Prostate gland (tissue), 2 donors: ENCODE results near the gene RAB4B. TPM values are rescaled to one million over a fixed set of nuclear protein-coding genes. Genes with fewer than 3 reads are reported as not detected.

ENCODE experiments used
- DNase-seq: peaks from one replicate; pipeline ENCODE4 v3.0.0-alpha.2; 2019; ENCODE audit warnings: low spot score
- H3K27ac ChIP-seq, 2 donors: fragments of 200-600 bp; sonication (generic); 2 replicates each; pipeline ENCODE4 v1.5.1; 2017 to 2019
- H3K27me3 ChIP-seq: fragments of 200-600 bp; sonication (generic); replicated peaks from 2 replicates; pipeline ENCODE4 v1.5.1; 2019; ENCODE audit not compliant: insufficient read depth
- H3K36me3 ChIP-seq, 2 donors: fragments of 200-600 bp; sonication (generic); 1 replicate in 1 of 2; 2 replicates in 1 of 2; pipeline versions ENCODE4 v1.5.1 to v1.8.1; 2017 to 2019
- H3K4me1 ChIP-seq: fragments of 200-600 bp; sonication (generic); replicated peaks from 2 replicates; pipeline ENCODE4 v1.5.1; 2019
- H3K4me3 ChIP-seq, 2 donors: fragments of 200-600 bp; sonication (generic); 2 replicates each; pipeline ENCODE4 v1.5.1; 2017 to 2019
- H3K9me3 ChIP-seq: fragments of 200-600 bp; sonication (generic); 2 replicates; pipeline ENCODE4 v1.5.1; 2017
- POLR2A ChIP-seq: fragments of 450-650 bp; IDR thresholded peaks from one replicate; pipeline ENCODE4 v1.6.1; 2016; ENCODE audit warnings: antibody characterized with exemption, mild to moderate bottlenecking
- POLR2AphosphoS5 ChIP-seq: sonication (generic); formaldehyde crosslinking; IDR thresholded peaks from one replicate; pipeline ENCODE4 v1.6.1; 2017; ENCODE audit warnings: antibody characterized with exemption
- WGBS: methylation state at CpG from one replicate; pipeline ENCODE4 v1.1.5; 2018; 5-methylcytosine and 5-hydroxymethylcytosine counted together
- intact Hi-C: fragments of 100-400 bp; cut with DNase I; formaldehyde crosslinking; loops from one replicate; pipeline ENCODE4 v1.14.2; 2022
- total RNA-seq, 2 donors: library from RNA; depleted of rRNA; stranded (reverse); fragments of >200 nt; gene quantifications; one replicate each; pipeline ENCODE4 v1.1.0, GENCODE V29; 2016
- TF ChIP-seq, protein P1 (sequence below), 4 experiments: fragments of 200-600 bp in 2 of 4; fragments of 450-650 bp in 2 of 4; sonication (generic) in 2 of 4; IDR thresholded peaks; 1 replicate in 3 of 4; 2 replicates in 1 of 4; pipeline ENCODE4 v1.5.1; 2016 to 2019; ENCODE audit warnings: antibody characterized with exemption in 4 of 4, mild to moderate bottlenecking in 2 of 4, moderate library complexity in 2 of 4

The RAB4B gene
- total RNA-seq, 2 donors from 2014 or later = 44.8 to 51.7 TPM

DNA sequence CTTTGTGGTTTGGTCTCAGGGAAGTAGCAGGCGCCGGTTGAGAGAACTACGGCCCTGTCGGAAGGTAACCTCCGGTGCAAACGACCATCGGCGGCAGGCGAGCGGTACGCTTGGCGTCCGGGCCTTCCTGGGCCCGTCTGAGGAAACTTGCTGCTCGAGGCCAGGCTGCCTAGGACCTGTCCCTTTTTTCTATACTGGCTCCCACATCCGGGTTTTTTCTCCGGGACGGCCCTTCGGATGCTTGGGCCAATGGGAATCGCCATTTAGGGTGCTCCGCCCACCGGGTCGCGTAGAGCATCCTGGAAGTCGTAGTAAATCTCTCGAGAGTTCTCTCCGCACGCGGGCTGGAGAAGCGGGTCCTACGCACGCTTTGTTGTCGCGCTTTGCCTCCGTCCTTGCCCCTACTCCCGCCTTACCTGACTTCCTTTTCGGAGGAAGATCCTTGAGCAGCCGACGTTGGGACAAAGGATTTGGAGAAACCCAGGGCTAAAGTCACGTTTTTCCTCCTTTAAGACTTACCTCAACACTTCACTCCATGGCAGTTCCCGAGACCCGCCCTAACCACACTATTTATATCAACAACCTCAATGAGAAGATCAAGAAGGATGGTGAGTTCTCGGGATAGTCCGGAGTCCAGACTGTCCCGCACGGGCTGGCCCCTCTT is 27.0 kb upstream of the RAB4B start, which contains the start of gene SNRPA:
TSS of gene SNRPA (plus strand) at position 330 of the 664 bp plus-strand sequence. CDS start at position 536, 206 bp downstream.
- Histone ChIP-seq H3K27ac (peak within 1 kb of the TSS; percentile 94 to 98), H3K27me3 (no peaks in the 10 kb centered on the region), H3K36me3 (no peaks in the 10 kb centered on the region), H3K9me3 (no peaks in the 10 kb centered on the region), H3K4me1 (peaks cover 9% of the 10 kb centered on the region), H3K4me3 (peak within 1 kb of the TSS; percentile 71 to 80)
- TF ChIP-seq POLR2AphosphoS5 (peak; percentile 88), POLR2A (peak; percentile 86)
- TF ChIP-seq, protein P1, sequence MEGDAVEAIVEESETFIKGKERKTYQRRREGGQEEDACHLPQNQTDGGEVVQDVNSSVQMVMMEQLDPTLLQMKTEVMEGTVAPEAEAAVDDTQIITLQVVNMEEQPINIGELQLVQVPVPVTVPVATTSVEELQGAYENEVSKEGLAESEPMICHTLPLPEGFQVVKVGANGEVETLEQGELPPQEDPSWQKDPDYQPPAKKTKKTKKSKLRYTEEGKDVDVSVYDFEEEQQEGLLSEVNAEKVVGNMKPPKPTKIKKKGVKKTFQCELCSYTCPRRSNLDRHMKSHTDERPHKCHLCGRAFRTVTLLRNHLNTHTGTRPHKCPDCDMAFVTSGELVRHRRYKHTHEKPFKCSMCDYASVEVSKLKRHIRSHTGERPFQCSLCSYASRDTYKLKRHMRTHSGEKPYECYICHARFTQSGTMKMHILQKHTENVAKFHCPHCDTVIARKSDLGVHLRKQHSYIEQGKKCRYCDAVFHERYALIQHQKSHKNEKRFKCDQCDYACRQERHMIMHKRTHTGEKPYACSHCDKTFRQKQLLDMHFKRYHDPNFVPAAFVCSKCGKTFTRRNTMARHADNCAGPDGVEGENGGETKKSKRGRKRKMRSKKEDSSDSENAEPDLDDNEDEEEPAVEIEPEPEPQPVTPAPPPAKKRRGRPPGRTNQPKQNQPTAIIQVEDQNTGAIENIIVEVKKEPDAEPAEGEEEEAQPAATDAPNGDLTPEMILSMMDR (IDR thresholded peaks at IDR 0.05) = no peak
- DNase-seq = peak; percentile 97
- WGBS = under 1% methylated on average over 46 of the region's 46 CpGs
- intact Hi-C loops = loop anchor here (1.0 to 2.0 kb wide), 2 partner anchors 31 to 60 kb away; partner anchors contain the start of gene NUMBL

DNA sequence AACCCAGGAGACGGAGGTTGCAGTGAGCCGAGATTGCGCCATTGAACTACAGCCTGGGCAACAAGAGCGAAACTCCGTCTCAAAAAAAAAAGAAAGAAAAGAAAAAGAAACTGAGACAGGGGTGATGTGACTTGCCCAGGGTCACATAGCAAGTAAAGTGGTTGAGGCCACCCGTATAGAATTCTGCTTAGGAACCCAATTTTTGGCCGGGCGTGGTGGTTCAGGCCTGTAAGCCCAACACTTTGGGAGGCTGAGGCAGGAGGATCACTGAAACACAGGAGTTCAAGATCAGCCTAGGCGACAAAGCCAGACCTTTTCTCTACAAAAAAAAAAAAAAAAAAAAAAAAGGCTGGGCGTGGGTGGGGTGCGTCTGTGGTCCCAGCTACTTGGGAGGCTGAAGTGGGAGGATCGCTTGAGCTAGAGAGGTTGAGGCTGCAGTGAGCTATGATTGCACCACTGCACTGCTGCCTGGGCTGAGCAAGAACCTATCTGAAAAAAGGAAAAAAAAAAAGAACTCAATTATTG is 25.7 kb upstream of the RAB4B start:
- intact Hi-C loops = no loop called here

DNA sequence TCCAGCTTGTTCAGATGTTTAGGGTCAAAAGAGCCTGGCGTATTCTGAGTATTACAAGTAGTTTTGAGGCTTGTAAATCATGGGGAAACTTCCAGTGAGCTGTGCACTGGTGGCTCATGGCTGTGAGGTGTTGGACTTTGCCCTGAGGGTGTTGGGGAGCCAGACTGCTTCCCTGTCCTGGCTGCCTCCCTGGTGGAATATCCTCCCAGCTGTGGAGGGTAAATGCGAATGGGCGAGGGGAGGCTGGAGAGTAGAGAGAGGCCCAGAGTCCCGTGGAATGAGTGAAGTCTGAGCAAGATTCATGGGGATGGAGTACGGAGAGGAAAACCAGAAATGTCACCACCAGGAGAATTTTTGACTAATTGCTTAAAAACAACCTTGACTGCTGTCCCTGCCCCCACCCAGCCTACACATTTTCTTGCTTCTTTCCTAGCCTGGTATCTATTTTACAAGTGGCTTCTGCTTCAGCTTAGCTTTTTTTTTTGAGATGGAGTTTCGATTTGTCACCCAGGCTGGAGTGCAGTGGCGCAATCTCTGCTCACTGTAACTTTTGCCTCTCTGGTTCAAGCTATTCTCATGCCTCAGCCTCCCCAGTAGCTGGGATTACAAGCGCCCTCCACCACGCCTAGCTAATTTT is 23.3 kb upstream of the RAB4B start:
- DNase-seq = no peak
- Histone ChIP-seq H3K36me3 (peaks cover 0 to 5% of the 10 kb centered on the region in 2 donors), H3K4me1 (peaks cover 9% of the 10 kb centered on the region), H3K9me3 (no peaks in the 10 kb centered on the region), H3K27ac (peak overlapping the region in 1 of 2 donors; percentile 2), H3K27me3 (no peaks in the 10 kb centered on the region), H3K4me3 (no peak overlapping the region)
- intact Hi-C loops = no loop called here
- 71% methylated on average over 9 of the region's 9 CpGs for WGBS
- TF ChIP-seq, protein P1 (IDR thresholded peaks at IDR 0.05) = no peak
- TF ChIP-seq POLR2A = no peak
- no peak for TF ChIP-seq POLR2AphosphoS5

More for the DNA sequence above, 25.7 kb upstream of the RAB4B start:
- Histone ChIP-seq H3K4me1 (peaks cover 9% of the 10 kb centered on the region), H3K36me3 (no peaks in the 10 kb centered on the region), H3K9me3 (no peaks in the 10 kb centered on the region), H3K27ac (peak overlapping the region in 1 of 2 donors; percentile 94), H3K4me3 (peak overlapping the region; percentile 71 to 80), H3K27me3 (no peaks in the 10 kb centered on the region)
- WGBS = 83% methylated on average over 12 of the region's 12 CpGs
- no peak for TF ChIP-seq POLR2A
- TF ChIP-seq, protein P1 (IDR thresholded peaks at IDR 0.05) = no peak
- TF ChIP-seq POLR2AphosphoS5 = no peak
- no peak for DNase-seq

DNA sequence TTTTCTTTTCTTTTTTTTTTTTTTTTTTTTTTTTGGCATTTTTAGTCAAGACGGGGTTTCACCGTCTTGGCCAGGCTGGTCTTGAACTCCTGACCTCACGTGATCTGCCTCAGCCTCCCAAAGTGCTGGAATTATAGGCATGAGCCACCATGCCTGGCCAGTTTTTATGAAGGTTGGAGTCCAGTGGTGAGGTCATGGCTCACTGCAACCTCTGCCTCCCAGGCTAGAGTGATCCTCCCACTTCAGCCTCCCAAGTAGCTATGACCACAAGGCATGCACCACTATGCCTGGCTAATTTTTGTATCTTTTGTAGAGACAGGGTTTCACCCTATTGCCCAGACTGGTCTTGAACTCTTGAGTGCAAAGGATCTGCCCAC is 22.8 kb upstream of the RAB4B start:
- Histone ChIP-seq H3K27me3 (no peaks in the 10 kb centered on the region), H3K4me3 (no peak overlapping the region), H3K4me1 (peaks cover 9% of the 10 kb centered on the region), H3K9me3 (no peaks in the 10 kb centered on the region), H3K27ac (no peak overlapping the region), H3K36me3 (peaks cover 4 to 5% of the 10 kb centered on the region in 2 donors)
- no peak for TF ChIP-seq POLR2A
- TF ChIP-seq, protein P1 (IDR thresholded peaks at IDR 0.05) = no peak
- TF ChIP-seq POLR2AphosphoS5 = no peak
- 83% methylated on average over 3 of the region's 3 CpGs for WGBS
- intact Hi-C loops = no loop called here
- no peak for DNase-seq
